ENCODE results near the gene LDAF1.

DNA sequence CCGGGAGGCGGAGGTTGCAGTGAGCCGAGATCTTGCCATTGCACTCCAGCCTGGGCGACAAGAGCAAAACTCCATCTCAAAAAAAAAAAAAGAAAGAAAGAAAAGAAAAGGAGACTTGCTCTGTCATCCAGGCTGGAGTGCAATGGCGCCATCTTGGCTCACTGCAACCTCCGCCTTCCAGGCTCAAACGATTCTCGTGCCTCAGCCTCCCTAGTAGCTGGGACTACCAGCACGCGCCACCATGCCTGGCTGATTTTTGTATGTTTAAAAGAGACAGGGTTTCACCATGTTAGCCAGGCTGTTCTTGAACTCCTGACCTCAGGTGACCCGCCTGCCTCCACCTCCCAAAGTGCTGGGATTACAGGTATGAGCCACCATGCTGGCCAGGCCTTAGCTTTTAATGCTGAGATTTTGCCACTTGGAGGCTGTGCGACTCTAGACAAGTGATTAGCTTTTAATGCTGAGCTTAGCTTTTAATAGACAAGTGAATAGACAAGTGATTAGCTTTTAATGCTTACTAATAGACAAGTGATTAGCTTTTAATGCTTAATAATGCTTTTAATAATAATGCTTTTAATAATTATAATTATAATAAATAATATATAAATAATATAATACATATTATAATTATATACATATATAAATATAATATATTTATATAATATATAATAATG, 9.6 kb downstream of the LDAF1 start:
- TF ChIP-seq POLR2AphosphoS5 (IDR thresholded peaks at IDR 0.05; ENCODE audit: low read depth, low read length) (no peak), TAF1 (IDR thresholded peaks at IDR 0.05; ENCODE audit: low read depth, low read length) (no peak), PAX5 (IDR thresholded peaks at IDR 0.05; ENCODE audit: insufficient read depth, low read length, severe bottlenecking) (no peak), POLR2A (IDR thresholded peaks at IDR 0.05; ENCODE audit: low read depth, low read length) (no peak), SPI1 (IDR thresholded peaks at IDR 0.05; ENCODE audit: low read depth, low read length) (no peak), POU2F2 (IDR thresholded peaks at IDR 0.05; ENCODE audit: low read depth, low read length) (no peak)

Measured in GM12891 (cell line).